ENCODE results near the gene C10orf95. TPM values are rescaled to one million over a fixed set of nuclear protein-coding genes. Genes with fewer than 3 reads are reported as not detected.

Gene C10orf95
- total RNA-seq, 4 donors from 2014 or later: 1.4 TPM; not detected in 3

- 11 to 14% methylated on average over 4 of the region's 4 CpGs for WGBS, 2 donors
- peak overlapping the region; percentile 60 to 92 (median 90) for H3K27ac ChIP-seq
- H3K9me3 ChIP-seq: no peaks in the 10 kb centered on the region
- peak overlapping the region; percentile 76 to 100 (median 92) for H3K4me3 ChIP-seq
- H3K36me3 ChIP-seq: no peaks in the 10 kb centered on the region
- peaks cover 0 to 51% (median 15%) of the 10 kb centered on the region in 4 donors for H3K4me1 ChIP-seq
- TF ChIP-seq POLR2A (IDR thresholded peaks at IDR 0.05) (no peak), EP300 (IDR thresholded peaks at IDR 0.05) (no peak), CTCF (IDR thresholded peaks at IDR 0.05) (no peak)
- DNase-seq (ENCODE audit: low spot score in 2 of 2): no peak
- H3K27me3 ChIP-seq: peaks cover 0 to 25% of the 10 kb centered on the region in 2 donors
These were observed 19.8 kb downstream of the C10orf95 start for GRCh38 chr10:102431452-102432124.

GRCh38 chr10:102429468-102429867 is 21.9 kb downstream of the C10orf95 start:
- no peak for DNase-seq (ENCODE audit: low spot score in 2 of 2)
- TF ChIP-seq CTCF (IDR thresholded peaks at IDR 0.05): no peak
- no peak for TF ChIP-seq POLR2A (IDR thresholded peaks at IDR 0.05)
- TF ChIP-seq EP300 (IDR thresholded peaks at IDR 0.05): no peak
- H3K9me3 ChIP-seq: no peaks in the 10 kb centered on the region
- H3K36me3 ChIP-seq: peaks cover 0 to 7% (median 0%) of the 10 kb centered on the region in 3 donors
- WGBS, 2 donors: 66 to 75% methylated on average over 8 of the region's 8 CpGs
- H3K4me3 ChIP-seq: no peak overlapping the region
- H3K27ac ChIP-seq: no peak overlapping the region
- peaks cover 0 to 8% of the 10 kb centered on the region in 2 donors for H3K27me3 ChIP-seq
- H3K4me1 ChIP-seq: peaks cover 0 to 50% (median 12%) of the 10 kb centered on the region in 4 donors

- no peaks in the 10 kb centered on the region for H3K9me3 ChIP-seq
- WGBS, 2 donors: 73 to 79% methylated on average over 7 of the region's 7 CpGs
- peaks cover 0 to 57% (median 22%) of the 10 kb centered on the region in 4 donors for H3K4me1 ChIP-seq
These were observed 24.5 kb downstream of the C10orf95 start for GRCh38 chr10:102426803-102427287.

GRCh38 chr10:102425444-102425843 is 25.9 kb downstream of the C10orf95 start:
- Histone ChIP-seq H3K4me3 (peak overlapping the region in 1 of 4 donors; percentile 98), H3K36me3 (peaks cover 0 to 22% (median 7%) of the 10 kb centered on the region in 3 donors), H3K4me1 (peaks cover 0 to 48% (median 19%) of the 10 kb centered on the region in 4 donors), H3K27ac (peak overlapping the region in 1 of 4 donors; percentile 55), H3K9me3 (no peaks in the 10 kb centered on the region), H3K27me3 (no peaks in the 10 kb centered on the region)
- DNase-seq (ENCODE audit: low spot score in 2 of 2): no peak
- 21 to 35% methylated on average over 1 of the region's 1 CpG for WGBS, 2 donors
- TF ChIP-seq CTCF (IDR thresholded peaks at IDR 0.05) (no peak), POLR2A (IDR thresholded peaks at IDR 0.05) (no peak), EP300 (IDR thresholded peaks at IDR 0.05) (no peak)

More at GRCh38 chr10:102426803-102427287, 24.5 kb downstream of the C10orf95 start:
- Histone ChIP-seq H3K27me3 (no peaks in the 10 kb centered on the region), H3K27ac (no peak overlapping the region), H3K4me3 (no peak overlapping the region), H3K36me3 (peaks cover 0 to 22% (median 7%) of the 10 kb centered on the region in 3 donors)
- TF ChIP-seq EP300 (IDR thresholded peaks at IDR 0.05) (no peak), POLR2A (IDR thresholded peaks at IDR 0.05) (no peak), CTCF (IDR thresholded peaks at IDR 0.05) (no peak)
- DNase-seq (ENCODE audit: low spot score in 2 of 2): no peak

GRCh38 chr10:102424916-102425315 is 26.4 kb downstream of the C10orf95 start:
- Histone ChIP-seq H3K27ac (peak overlapping the region in 1 of 4 donors; percentile 55), H3K9me3 (no peaks in the 10 kb centered on the region), H3K36me3 (peaks cover 0 to 22% (median 7%) of the 10 kb centered on the region in 3 donors), H3K27me3 (no peaks in the 10 kb centered on the region), H3K4me3 (peak overlapping the region in 1 of 4 donors; percentile 98), H3K4me1 (peaks cover 0 to 54% (median 22%) of the 10 kb centered on the region in 4 donors)
- no peak for DNase-seq (ENCODE audit: low spot score in 2 of 2)
- WGBS, 2 donors: 45 to 53% methylated on average over 6 of the region's 6 CpGs
- no peak for TF ChIP-seq POLR2A (IDR thresholded peaks at IDR 0.05)
- no peak for TF ChIP-seq EP300 (IDR thresholded peaks at IDR 0.05)
- no peak for TF ChIP-seq CTCF (IDR thresholded peaks at IDR 0.05)
